Bronchial epithelial cell (primary cell): ENCODE results near the gene ANKMY1. TPM values are rescaled to one million over a fixed set of nuclear protein-coding genes. Genes with fewer than 3 reads are reported as not detected.
"Not testable (repeated sequence)": the region's sequence is repeated elsewhere in the genome, so short reads cannot be mapped to it uniquely, and the experiment has no call there.

Source experiments
- DNase-seq: peaks from one replicate; pipeline ENCODE4 v3.0.0-alpha.2; 2010; ENCODE audit warnings: low read depth
- FAIRE-seq: peaks from 2 replicates; lab custom pipeline; 2011; peaks lifted over from hg19 to GRCh38; lab: Jason Lieb, UNC
- H3K27me3 ChIP-seq: 2 replicates; pipeline ENCODE4 v1.5.1; 2011; ENCODE audit warnings: low read length; ENCODE audit not compliant: control insufficient read depth, insufficient read depth
- H3K36me3 ChIP-seq: 2 replicates; pipeline ENCODE4 v1.5.1; 2011; ENCODE audit warnings: low read length; ENCODE audit not compliant: control insufficient read depth, insufficient read depth
- H3K4me3 ChIP-seq: 2 replicates; pipeline ENCODE4 v1.5.1; 2011; ENCODE audit warnings: mild to moderate bottlenecking, low read depth, low read length, control low read depth
- total RNA-seq: library from RNA; depleted of rRNA; stranded (reverse); fragments of >200 nt; gene quantifications from 2 replicates; pipeline ENCODE4 v1.2.1, GENCODE V29; 2014
- TF ChIP-seq, protein P1 (sequence below): IDR thresholded peaks from 2 replicates; pipeline ENCODE4 v1.5.1; 2011; ENCODE audit warnings: mild to moderate bottlenecking, moderate library complexity, low read length, control low read depth, inconsistent platforms; ENCODE audit not compliant: insufficient read depth, severe bottlenecking

Gene ANKMY1
- total RNA-seq, 1 donor from 2014 or later, result 15.8 TPM

DNA sequence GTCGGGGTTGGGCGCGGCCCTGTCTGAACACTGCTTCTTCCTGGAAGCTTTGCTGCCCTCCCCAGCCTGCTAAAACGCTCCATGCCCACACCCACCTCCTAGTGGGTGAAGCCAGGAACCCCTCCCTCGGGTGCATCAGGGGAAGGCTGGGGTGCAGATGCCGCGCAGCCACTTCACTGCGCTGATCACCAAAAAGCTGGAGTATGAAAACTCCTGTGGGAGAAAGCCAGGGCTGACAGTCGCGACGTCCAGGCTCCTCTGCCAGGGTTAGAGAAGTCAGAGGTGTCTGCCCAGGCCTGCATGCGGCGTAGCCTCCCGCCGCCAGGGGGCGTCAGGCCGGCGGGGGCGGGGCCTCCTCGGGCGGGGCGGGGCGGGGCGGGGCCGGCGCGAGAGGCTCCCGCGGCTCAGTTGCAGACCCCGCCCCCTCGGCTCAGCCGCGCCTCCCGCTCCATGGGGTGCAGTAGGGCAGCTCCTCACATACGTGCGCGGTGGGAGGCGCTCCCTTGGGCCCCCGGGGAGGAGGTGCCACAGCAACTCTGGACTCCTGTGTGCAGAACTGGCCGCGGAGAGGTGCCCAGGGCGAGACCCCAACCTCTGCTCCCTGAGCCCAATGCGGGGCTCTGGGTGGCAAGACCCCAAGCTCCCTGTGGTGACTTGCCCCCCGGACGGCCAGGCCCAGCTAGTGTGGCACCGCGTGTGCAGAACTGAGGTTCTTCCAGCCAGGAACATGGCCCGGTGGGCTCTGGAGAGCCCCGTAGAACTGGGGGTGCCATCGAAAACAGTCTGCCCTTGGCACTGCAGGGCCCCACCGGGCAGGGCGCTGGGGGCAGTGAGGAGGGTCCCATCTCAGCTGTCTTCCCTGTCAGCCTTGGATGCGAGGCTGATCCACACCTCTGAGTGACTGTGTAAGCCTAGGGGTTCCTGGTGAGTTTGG is 8.7 kb upstream of the ANKMY1 start:
- FAIRE-seq (no peak), DNase-seq (peak; percentile 67)
- TF ChIP-seq, protein P1, sequence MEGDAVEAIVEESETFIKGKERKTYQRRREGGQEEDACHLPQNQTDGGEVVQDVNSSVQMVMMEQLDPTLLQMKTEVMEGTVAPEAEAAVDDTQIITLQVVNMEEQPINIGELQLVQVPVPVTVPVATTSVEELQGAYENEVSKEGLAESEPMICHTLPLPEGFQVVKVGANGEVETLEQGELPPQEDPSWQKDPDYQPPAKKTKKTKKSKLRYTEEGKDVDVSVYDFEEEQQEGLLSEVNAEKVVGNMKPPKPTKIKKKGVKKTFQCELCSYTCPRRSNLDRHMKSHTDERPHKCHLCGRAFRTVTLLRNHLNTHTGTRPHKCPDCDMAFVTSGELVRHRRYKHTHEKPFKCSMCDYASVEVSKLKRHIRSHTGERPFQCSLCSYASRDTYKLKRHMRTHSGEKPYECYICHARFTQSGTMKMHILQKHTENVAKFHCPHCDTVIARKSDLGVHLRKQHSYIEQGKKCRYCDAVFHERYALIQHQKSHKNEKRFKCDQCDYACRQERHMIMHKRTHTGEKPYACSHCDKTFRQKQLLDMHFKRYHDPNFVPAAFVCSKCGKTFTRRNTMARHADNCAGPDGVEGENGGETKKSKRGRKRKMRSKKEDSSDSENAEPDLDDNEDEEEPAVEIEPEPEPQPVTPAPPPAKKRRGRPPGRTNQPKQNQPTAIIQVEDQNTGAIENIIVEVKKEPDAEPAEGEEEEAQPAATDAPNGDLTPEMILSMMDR, result peak; percentile 80

DNA sequence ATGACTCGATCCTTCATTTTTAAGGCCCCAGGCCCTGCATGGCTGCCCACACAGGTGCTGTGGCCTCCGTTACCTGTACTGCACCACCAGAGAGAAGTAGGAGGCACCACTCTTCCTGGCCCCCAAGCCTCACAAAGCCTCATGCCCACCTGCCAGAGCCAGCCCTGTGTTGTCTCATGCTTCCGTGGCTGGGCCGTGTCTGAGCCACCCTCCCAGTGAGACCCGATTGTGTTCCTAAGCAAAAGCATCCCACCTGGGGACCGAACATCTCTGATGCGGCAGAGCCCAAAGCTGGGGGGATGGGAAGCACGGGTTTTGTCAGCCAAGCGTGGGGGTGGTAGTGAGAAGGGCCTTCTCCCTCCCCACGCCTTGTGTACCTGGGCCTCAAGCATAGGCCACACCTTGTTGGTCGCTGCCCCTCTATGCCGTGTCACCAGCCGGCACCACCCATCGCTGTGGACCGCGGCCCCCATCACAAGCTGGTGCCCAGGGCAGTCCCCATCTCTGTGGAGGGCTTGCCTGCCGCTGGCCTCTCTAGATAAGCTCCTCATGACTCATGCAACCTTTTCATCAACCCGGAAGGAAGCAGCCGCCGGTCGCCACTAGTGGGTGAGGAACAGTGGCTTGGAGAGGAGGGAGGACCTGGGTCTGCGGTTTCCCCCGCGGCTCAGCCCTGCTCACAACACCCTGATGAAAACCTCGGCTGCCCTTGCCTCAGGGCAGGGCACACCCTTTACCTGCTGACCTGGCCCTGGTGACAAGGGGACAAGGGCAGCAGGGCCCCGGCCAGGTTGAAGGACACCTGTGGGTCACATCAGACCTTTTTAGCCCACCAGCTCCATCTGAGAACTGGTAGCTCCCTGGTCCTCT is 7.8 kb upstream of the ANKMY1 start:
- Histone ChIP-seq H3K36me3 (no peaks in the 10 kb centered on the region), H3K4me3 (no peak overlapping the region), H3K27me3 (no peaks in the 10 kb centered on the region)
- DNase-seq, result peak; percentile 80
- TF ChIP-seq, protein P1, result no peak
- no peak for FAIRE-seq

More for the DNA sequence above, 8.7 kb upstream of the ANKMY1 start:
- H3K27me3 ChIP-seq, result no peaks in the 10 kb centered on the region
- H3K36me3 ChIP-seq, result no peaks in the 10 kb centered on the region
- peak overlapping the region; percentile 31 for H3K4me3 ChIP-seq

DNA sequence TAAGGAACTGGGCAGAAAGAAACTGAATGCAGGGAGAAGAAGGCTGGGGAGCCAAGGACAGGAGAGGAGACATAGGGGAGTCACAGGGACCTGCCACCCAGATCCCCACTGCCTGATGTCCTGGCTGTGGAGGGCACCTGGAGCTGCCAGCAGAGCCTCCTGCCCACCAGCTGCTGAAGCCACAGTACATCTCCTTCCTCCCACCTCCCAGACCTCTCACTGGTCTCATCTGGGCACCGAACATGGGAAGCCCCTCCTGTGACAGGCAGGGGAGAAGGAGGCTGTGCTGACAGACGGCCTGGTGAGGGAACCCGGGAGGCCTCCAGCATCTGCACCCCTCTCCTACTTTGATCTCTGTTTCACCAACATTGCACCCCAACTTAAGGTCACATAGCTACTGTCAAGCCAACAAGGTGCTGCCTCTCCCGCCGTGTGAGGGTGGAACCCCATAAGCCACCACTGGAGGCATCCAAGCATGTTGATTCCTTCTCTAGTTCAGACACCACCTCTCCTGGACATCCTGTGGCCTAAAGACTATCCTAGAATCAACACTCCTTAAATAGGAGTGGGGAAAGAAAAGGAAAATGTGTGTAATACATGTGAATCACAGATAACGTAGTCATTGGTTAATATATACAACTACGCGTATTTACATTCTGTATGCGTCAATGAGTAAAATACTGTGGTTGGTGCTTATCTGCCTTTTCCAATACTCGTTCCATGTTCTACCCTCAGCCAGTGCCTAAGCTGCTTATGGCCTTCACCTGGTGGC is 7.0 kb upstream of the ANKMY1 start:
- H3K27me3 ChIP-seq, result no peaks in the 10 kb centered on the region
- DNase-seq (peak; percentile 80), FAIRE-seq (no peak)
- H3K4me3 ChIP-seq, result no peak overlapping the region
- TF ChIP-seq, protein P1, result peak; percentile 33
- H3K36me3 ChIP-seq, result no peaks in the 10 kb centered on the region

DNA sequence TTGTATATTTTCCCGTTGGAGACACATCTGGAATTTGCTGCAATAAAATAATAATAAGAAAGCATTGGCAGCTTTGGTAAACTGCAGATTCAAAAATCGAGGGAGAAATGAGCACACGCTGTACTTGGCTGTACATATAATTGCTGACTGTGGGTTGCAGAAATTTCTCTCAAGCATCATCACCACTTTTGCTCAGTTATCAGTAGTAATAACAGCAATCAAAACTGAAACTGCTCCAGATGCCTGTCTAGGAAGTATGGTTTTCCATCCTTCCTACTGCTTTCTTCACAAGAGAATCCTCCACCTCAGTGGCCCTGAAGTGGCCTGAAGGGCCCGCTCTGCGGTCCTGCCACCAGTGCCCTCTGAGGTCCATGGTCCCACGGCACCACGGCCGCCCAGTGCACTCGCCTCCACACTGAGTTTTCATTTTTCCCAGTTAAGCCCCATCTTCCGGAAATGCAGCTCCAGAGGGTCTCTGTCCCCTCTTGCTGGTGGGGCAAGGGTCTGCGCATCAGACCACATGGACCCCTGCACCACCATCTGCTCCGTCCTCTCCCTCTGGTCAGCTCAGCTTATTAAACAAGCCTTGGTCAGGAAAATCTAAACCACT is 6.3 kb upstream of the ANKMY1 start:
- DNase-seq (no peak), FAIRE-seq (no peak)
- TF ChIP-seq, protein P1, result no peak
- H3K4me3 ChIP-seq, result no peak overlapping the region
- H3K27me3 ChIP-seq, result no peaks in the 10 kb centered on the region
- no peaks in the 10 kb centered on the region for H3K36me3 ChIP-seq

DNA sequence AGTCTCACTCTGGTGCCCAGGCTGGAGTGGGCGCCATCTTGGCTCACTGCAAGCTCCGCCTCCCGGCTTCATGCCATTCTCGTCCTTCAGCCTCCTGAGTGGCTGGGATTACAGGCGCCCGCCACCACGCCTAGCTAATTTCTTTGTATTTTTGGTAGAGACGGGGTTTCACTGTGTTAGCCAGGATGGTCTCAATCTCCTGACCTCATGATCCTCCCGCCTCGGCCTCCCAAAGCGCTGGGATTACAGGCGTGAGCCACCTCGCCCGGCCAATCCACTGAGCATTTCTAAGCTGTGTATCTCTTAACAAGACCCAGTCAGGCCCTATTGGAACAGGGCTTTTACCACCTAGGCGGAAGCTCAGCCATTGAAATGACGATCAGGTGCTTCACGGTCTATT is 5.4 kb upstream of the ANKMY1 start:
- not testable (repeated sequence) for H3K27me3 ChIP-seq, DNase-seq, FAIRE-seq, H3K4me3 ChIP-seq, H3K36me3 ChIP-seq
